Prostate gland (tissue), 2 donors: ENCODE data around the gene DOLK. TPM values are rescaled to one million over a fixed set of nuclear protein-coding genes. Genes with fewer than 3 reads are reported as not detected.
A peak's percentile ranks its signal among the peaks of the same experiment; 100 is the strongest.

Experiments used
- DNase-seq: peaks from one replicate; pipeline ENCODE4 v3.0.0-alpha.2; 2019; ENCODE audit warnings: low spot score
- H3K27ac ChIP-seq, 2 donors: fragments of 200-600 bp; sonication (generic); 2 replicates each; pipeline ENCODE4 v1.5.1; 2017 to 2019
- H3K27me3 ChIP-seq: fragments of 200-600 bp; sonication (generic); replicated peaks from 2 replicates; pipeline ENCODE4 v1.5.1; 2019; ENCODE audit not compliant: insufficient read depth
- H3K36me3 ChIP-seq, 2 donors: fragments of 200-600 bp; sonication (generic); 1 replicate in 1 of 2; 2 replicates in 1 of 2; pipeline versions ENCODE4 v1.5.1 to v1.8.1; 2017 to 2019
- H3K4me1 ChIP-seq: fragments of 200-600 bp; sonication (generic); replicated peaks from 2 replicates; pipeline ENCODE4 v1.5.1; 2019
- H3K4me3 ChIP-seq, 2 donors: fragments of 200-600 bp; sonication (generic); 2 replicates each; pipeline ENCODE4 v1.5.1; 2017 to 2019
- H3K9me3 ChIP-seq: fragments of 200-600 bp; sonication (generic); 2 replicates; pipeline ENCODE4 v1.5.1; 2017
- CTCF ChIP-seq, 4 experiments: fragments of 200-600 bp in 2 of 4; fragments of 450-650 bp in 2 of 4; sonication (generic) in 2 of 4; IDR thresholded peaks; 1 replicate in 3 of 4; 2 replicates in 1 of 4; pipeline ENCODE4 v1.5.1; 2016 to 2019; ENCODE audit warnings: antibody characterized with exemption in 4 of 4, mild to moderate bottlenecking in 2 of 4, moderate library complexity in 2 of 4
- POLR2A ChIP-seq: fragments of 450-650 bp; IDR thresholded peaks from one replicate; pipeline ENCODE4 v1.6.1; 2016; ENCODE audit warnings: antibody characterized with exemption, mild to moderate bottlenecking
- POLR2AphosphoS5 ChIP-seq: sonication (generic); formaldehyde crosslinking; IDR thresholded peaks from one replicate; pipeline ENCODE4 v1.6.1; 2017; ENCODE audit warnings: antibody characterized with exemption
- WGBS: methylation state at CpG from one replicate; pipeline ENCODE4 v1.1.5; 2018; 5-methylcytosine and 5-hydroxymethylcytosine counted together
- intact Hi-C: fragments of 100-400 bp; cut with DNase I; formaldehyde crosslinking; loops from one replicate; pipeline ENCODE4 v1.14.2; 2022
- total RNA-seq, 2 donors: library from RNA; depleted of rRNA; stranded (reverse); fragments of >200 nt; gene quantifications; one replicate each; pipeline ENCODE4 v1.1.0, GENCODE V29; 2016

DOLK gene
- total RNA-seq, 2 donors from 2014 or later = 26.6 to 27.3 TPM

DNA sequence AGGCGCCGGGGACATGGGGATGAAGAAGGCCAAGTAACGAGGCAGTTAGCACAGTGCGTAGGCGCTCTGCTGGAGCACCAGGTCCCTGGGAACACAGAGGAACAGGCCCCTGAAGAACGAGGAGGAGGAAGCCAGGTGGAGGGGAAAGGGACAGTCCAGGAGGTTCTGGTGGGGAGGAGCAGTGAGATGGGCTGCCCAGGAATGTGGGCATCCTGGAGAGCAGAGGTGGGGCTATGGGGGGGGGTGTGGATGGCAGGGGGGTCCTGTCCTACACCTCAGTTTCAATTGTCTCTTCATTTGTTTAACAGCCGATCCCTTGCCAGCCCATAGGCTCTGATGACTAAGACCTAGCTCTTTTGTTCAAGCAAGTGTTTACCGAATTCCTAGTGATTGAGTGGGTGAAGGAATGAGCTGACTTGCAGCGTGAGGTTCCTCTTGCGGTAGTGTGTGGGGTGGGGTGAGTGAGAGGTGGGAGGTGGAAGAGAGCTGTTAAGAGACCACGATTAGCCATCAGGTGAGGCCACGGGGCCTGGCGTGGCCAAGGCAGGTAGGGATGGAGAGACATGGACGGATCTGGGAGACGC lies 35.0 kb downstream of the DOLK start:
- peak; percentile 51 for TF ChIP-seq POLR2A
- TF ChIP-seq CTCF (IDR thresholded peaks at IDR 0.05) = no peak
- peak; percentile 57 for TF ChIP-seq POLR2AphosphoS5
- whole genome bisulfite sequencing = 50% methylated on average over 15 of the region's 15 CpGs
- Histone ChIP-seq H3K36me3 (peaks cover 14 to 20% of the 10 kb centered on the region in 2 donors), H3K4me3 (no peak overlapping the region), H3K4me1 (peaks cover 38% of the 10 kb centered on the region), H3K27me3 (no peaks in the 10 kb centered on the region), H3K9me3 (no peaks in the 10 kb centered on the region), H3K27ac (peak overlapping the region; percentile 69 to 70)
- DNase-seq = no peak
- intact Hi-C loops = no loop called here

DNA sequence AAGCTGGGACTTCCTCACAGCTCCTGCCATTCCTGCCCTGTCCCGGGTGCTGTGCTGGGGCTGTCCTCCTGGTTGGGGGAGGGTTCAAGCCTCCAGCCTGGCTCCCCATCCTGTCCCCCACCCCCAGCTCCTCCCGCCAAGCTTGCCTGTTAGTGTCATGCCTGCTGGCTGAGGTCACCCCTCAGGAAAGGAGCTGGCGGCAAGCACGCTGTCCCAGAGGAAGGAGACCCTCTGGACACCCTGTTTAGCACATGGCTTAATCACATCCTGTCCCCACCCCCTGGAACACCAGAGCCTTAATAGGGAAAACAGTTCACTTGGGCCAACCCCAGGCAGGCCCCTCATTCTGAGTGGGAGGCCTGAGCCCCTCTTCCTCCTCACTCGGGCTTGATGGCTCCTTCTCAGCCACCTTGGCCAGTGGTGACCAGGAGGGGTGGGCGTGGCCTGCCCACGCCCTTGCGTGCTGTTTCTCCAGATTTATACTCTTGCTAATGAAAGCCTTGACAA lies 35.8 kb downstream of the DOLK start:
- TF ChIP-seq CTCF (IDR thresholded peaks at IDR 0.05) = no peak
- TF ChIP-seq POLR2AphosphoS5 = peak; percentile 29
- Histone ChIP-seq H3K9me3 (no peaks in the 10 kb centered on the region), H3K4me1 (peaks cover 35% of the 10 kb centered on the region), H3K27me3 (no peaks in the 10 kb centered on the region), H3K4me3 (no peak overlapping the region), H3K36me3 (peaks cover 15 to 20% of the 10 kb centered on the region in 2 donors), H3K27ac (peak overlapping the region; percentile 69 to 70)
- WGBS = 37% methylated on average over 7 of the region's 8 CpGs
- no peak for DNase-seq
- intact Hi-C loops = no loop called here

DNA sequence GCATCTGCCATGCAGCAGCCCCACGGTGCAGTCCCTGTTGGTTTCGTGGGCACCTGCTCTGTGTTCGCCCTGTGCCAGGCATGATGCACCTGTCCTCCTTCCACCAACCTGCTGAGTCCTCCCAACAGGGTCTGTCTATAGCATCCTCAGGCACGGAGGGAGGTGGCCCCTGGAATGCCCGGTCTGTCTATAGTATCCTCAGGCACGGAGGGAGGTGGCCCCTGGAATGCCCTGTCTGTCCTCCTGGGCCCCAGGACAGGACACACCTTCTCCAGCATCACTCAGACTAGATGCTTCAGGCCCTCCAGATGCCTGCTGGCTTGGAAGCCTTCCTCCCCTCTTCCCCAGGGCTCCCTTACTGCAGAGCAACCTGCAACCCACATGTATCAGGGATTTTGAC lies 36.5 kb downstream of the DOLK start:
- peaks cover 15 to 20% of the 10 kb centered on the region in 2 donors for H3K36me3 ChIP-seq
- H3K9me3 ChIP-seq = no peaks in the 10 kb centered on the region
- WGBS = 88% methylated on average over 6 of the region's 6 CpGs
- no peaks in the 10 kb centered on the region for H3K27me3 ChIP-seq
- intact Hi-C loops = no loop called here
- TF ChIP-seq POLR2AphosphoS5 (no peak), POLR2A (no peak), CTCF (IDR thresholded peaks at IDR 0.05) (no peak)
- no peak for DNase-seq
- H3K4me1 ChIP-seq = peaks cover 28% of the 10 kb centered on the region
- H3K27ac ChIP-seq = peak overlapping the region; percentile 69 to 70
- H3K4me3 ChIP-seq = no peak overlapping the region

- intact Hi-C loops = no loop called here
- no peak for TF ChIP-seq POLR2A
- TF ChIP-seq POLR2AphosphoS5 = no peak
- TF ChIP-seq CTCF (IDR thresholded peaks at IDR 0.05) = no peak
- Histone ChIP-seq H3K27me3 (no peaks in the 10 kb centered on the region), H3K9me3 (no peaks in the 10 kb centered on the region), H3K4me1 (peaks cover 24% of the 10 kb centered on the region), H3K36me3 (peaks cover 15 to 20% of the 10 kb centered on the region in 2 donors), H3K27ac (peak overlapping the region in 1 of 2 donors; percentile 31), H3K4me3 (no peak overlapping the region)
- DNase-seq = no peak
- WGBS = 79% methylated on average over 2 of the region's 4 CpGs
Observed at GRCh38 chr9:128909859-128910258, 37.5 kb downstream of the DOLK start.

- 98% methylated on average over 24 of the region's 24 CpGs for WGBS
- DNase-seq = no peak
- no peak for TF ChIP-seq POLR2AphosphoS5
- TF ChIP-seq CTCF (IDR thresholded peaks at IDR 0.05) = no peak
- no peak for TF ChIP-seq POLR2A
- no peaks in the 10 kb centered on the region for H3K27me3 ChIP-seq
- intact Hi-C loops = no loop called here
- peaks cover 15 to 20% of the 10 kb centered on the region in 2 donors for H3K36me3 ChIP-seq
- no peak overlapping the region for H3K4me3 ChIP-seq
- H3K27ac ChIP-seq = no peak overlapping the region
- H3K4me1 ChIP-seq = peaks cover 19% of the 10 kb centered on the region
- H3K9me3 ChIP-seq = no peaks in the 10 kb centered on the region
Observed at GRCh38 chr9:128908372-128908771, 39.0 kb downstream of the DOLK start.
